Panc1 (cell line): ENCODE measurements around the gene GLIS1. TPM values are rescaled to one million over a fixed set of nuclear protein-coding genes. Genes with fewer than 3 reads are reported as not detected.

ENCODE experiments used
- ATAC-seq: fragments of 200-7000 bp; cut with Tn5 transposase; 2 replicates; pipeline ENCODE4 v1.9.1; 2020; ENCODE audit warnings: mild to moderate bottlenecking, moderate library complexity
- BruUV-seq: library from RNA; stranded (reverse); fragments of 400-500 nt; replicated peaks from 2 replicates; lab custom pipeline; 2021; lab: Mats Ljungman, UMichigan
- CTCF ChIA-PET: fragments of 300-600 bp; sonication (Branson Sonifier 250); formaldehyde crosslinking; loops from one replicate; lab custom pipeline; 2022; ENCODE audit warnings: antibody characterized with exemption; lab: Charles Lee
- POLR2A ChIA-PET: fragments of 300-600 bp; sonication (Branson Sonifier 250); formaldehyde crosslinking; loops from one replicate; lab custom pipeline; 2022; ENCODE audit warnings: antibody characterized with exemption; lab: Charles Lee
- DNase-seq: peaks from one replicate; pipeline ENCODE4 v3.0.0-alpha.2; 2010; ENCODE audit warnings: low read depth, low spot score
- H3K27ac ChIP-seq: 2 replicates; pipeline ENCODE4 v1.5.1; 2011; ENCODE audit warnings: mild to moderate bottlenecking, low read length, inconsistent platforms
- H3K27me3 ChIP-seq: fragments of 200-500 bp; sonication (Bioruptor generic); 2 replicates; pipeline ENCODE4 v1.6.0; 2014; ENCODE audit warnings: low read length, inconsistent platforms; ENCODE audit not compliant: control insufficient read depth, insufficient read depth
- H3K36me3 ChIP-seq: fragments of 200-500 bp; sonication (Bioruptor generic); 2 replicates; pipeline ENCODE4 v1.5.1; 2014; ENCODE audit warnings: inconsistent platforms, mild to moderate bottlenecking, low read length, moderate library complexity; ENCODE audit not compliant: control insufficient read depth, insufficient read depth
- H3K4me1 ChIP-seq: 2 replicates; pipeline ENCODE4 v1.5.1; 2011; ENCODE audit warnings: inconsistent platforms, mild to moderate bottlenecking, low read length, moderate library complexity; ENCODE audit not compliant: control insufficient read depth, insufficient read depth
- H3K4me3 ChIP-seq, 2 experiments: 2 replicates each; pipeline ENCODE4 v1.5.1; 2011 to 2012; ENCODE audit warnings: low read depth in 2 of 2, low read length in 2 of 2, mild to moderate bottlenecking in 2 of 2, inconsistent platforms in 1 of 2, moderate library complexity in 1 of 2
- H3K9me3 ChIP-seq: fragments of 200-500 bp; sonication (Bioruptor generic); 2 replicates; pipeline ENCODE4 v1.5.1; 2014; ENCODE audit warnings: low read depth, mild to moderate bottlenecking, inconsistent platforms, low read length, moderate library complexity; ENCODE audit not compliant: control insufficient read depth, insufficient read depth
- CTCF ChIP-seq: fragments of 450-650 bp; IDR thresholded peaks from 2 replicates; pipeline ENCODE4 v1.5.1; 2017; ENCODE audit warnings: mild to moderate bottlenecking
- POLR2AphosphoS5 ChIP-seq: IDR thresholded peaks from 2 replicates; pipeline ENCODE4 v1.6.1; 2012; ENCODE audit warnings: mild to moderate bottlenecking, low read depth, low read length, moderate library complexity
- REST ChIP-seq, 2 experiments: IDR thresholded peaks; 2 replicates each; pipeline ENCODE4 v1.6.1; 2011 to 2012; ENCODE audit warnings: low read depth in 2 of 2, control low read depth in 1 of 2, low read length in 1 of 2, mild to moderate bottlenecking in 1 of 2, moderate library complexity in 1 of 2; ENCODE audit not compliant: insufficient read depth in 1 of 2
- SIN3A ChIP-seq: IDR thresholded peaks from 2 replicates; pipeline ENCODE4 v1.6.1; 2012; ENCODE audit warnings: low read depth, mild to moderate bottlenecking, low read length, moderate library complexity, borderline replicate concordance; ENCODE audit not compliant: insufficient read depth
- TCF7L2 ChIP-seq: IDR thresholded peaks from 2 replicates; pipeline ENCODE4 v1.6.1; 2011; ENCODE audit warnings: mild to moderate bottlenecking, low read depth, low read length, inconsistent platforms
- in situ Hi-C: cut with HindIII; loops from 2 replicates; pipeline ENCODE4 v1.10.0; 2016; ENCODE audit warnings: low sequenced_read_pairs, low pct_unique_long_range_greater_than_20kb
- intact Hi-C: fragments of 100-400 bp; cut with micrococcal nuclease; formaldehyde crosslinking; loops from one replicate; pipeline ENCODE4 v1.10.0; 2022; ENCODE audit not compliant: unreplicated experiment
- total RNA-seq: library from RNA; stranded (reverse); gene quantifications from one replicate; pipeline ENCODE4 v1.2.1, GENCODE V29; 2021; ENCODE audit not compliant: unreplicated experiment

Gene GLIS1
- total RNA-seq, 1 experiment from 2014 or later: 0.28 TPM

GRCh38 chr1:53604291-53604919 is 134.6 kb downstream of the GLIS1 start:
- no peaks in the 10 kb centered on the region for H3K9me3 ChIP-seq
- ATAC-seq: no peak
- POLR2A ChIA-PET: no interaction called here
- no peak for TF ChIP-seq REST (IDR thresholded peaks at IDR 0.05; ENCODE audit: insufficient read depth in 1 of 2, low read depth in 2 of 2, low read length in 1 of 2)
- TF ChIP-seq CTCF: no peak
- TF ChIP-seq SIN3A: no peak
- no TSS peak for BruUV-seq
- no peak overlapping the region for H3K4me3 ChIP-seq
- no peaks in the 10 kb centered on the region for H3K36me3 ChIP-seq
- no peak overlapping the region for H3K27ac ChIP-seq
- intact Hi-C loops (no loop called here), in situ Hi-C loops (no loop called here)
- H3K4me1 ChIP-seq: no peaks in the 10 kb centered on the region
- CTCF ChIA-PET: interaction anchor here (0.7 kb wide), 1 partner anchor 38 kb away, joined by 4 read pairs; no protein-coding TSS in a partner anchor
- DNase-seq: no peak
- no peaks in the 10 kb centered on the region for H3K27me3 ChIP-seq

GRCh38 chr1:53603431-53603830 is 135.5 kb downstream of the GLIS1 start:
- POLR2A ChIA-PET: no interaction called here
- in situ Hi-C loops (no loop called here), intact Hi-C loops (no loop called here)
- DNase-seq: no peak
- Histone ChIP-seq H3K9me3 (no peaks in the 10 kb centered on the region), H3K4me3 (no peak overlapping the region), H3K36me3 (no peaks in the 10 kb centered on the region), H3K4me1 (no peaks in the 10 kb centered on the region), H3K27me3 (no peaks in the 10 kb centered on the region), H3K27ac (no peak overlapping the region)
- CTCF ChIA-PET: no interaction called here
- ATAC-seq: no peak
- BruUV-seq: no TSS peak
- TF ChIP-seq POLR2AphosphoS5 (no peak), CTCF (no peak), TCF7L2 (no peak), SIN3A (no peak), REST (IDR thresholded peaks at IDR 0.05; ENCODE audit: insufficient read depth in 1 of 2, low read depth in 2 of 2, low read length in 1 of 2) (no peak)
